Daoy (cell line): ENCODE results near the gene ANXA8. TPM values are rescaled to one million over a fixed set of nuclear protein-coding genes. Genes with fewer than 3 reads are reported as not detected.
"Not testable (repeated sequence)": the region's sequence is repeated elsewhere in the genome, so short reads cannot be mapped to it uniquely, and the experiment has no call there.

Experiments
- DNase-seq: peaks from one replicate; pipeline ENCODE4 v3.0.0-alpha.2; 2015; ENCODE audit warnings: low read depth
- total RNA-seq: library from RNA; depleted of rRNA; stranded (reverse); fragments of >200 nt; shearing (Covaris generic); gene quantifications from 2 replicates; pipeline ENCODE4 v1.2.3, GENCODE V29; 2014; rRNA removed

The ANXA8 gene, protein sequence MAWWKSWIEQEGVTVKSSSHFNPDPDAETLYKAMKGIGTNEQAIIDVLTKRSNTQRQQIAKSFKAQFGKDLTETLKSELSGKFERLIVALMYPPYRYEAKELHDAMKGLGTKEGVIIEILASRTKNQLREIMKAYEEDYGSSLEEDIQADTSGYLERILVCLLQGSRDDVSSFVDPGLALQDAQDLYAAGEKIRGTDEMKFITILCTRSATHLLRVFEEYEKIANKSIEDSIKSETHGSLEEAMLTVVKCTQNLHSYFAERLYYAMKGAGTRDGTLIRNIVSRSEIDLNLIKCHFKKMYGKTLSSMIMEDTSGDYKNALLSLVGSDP
- 9.7 and 10.1 TPM in 2 replicates for total RNA-seq

DNA sequence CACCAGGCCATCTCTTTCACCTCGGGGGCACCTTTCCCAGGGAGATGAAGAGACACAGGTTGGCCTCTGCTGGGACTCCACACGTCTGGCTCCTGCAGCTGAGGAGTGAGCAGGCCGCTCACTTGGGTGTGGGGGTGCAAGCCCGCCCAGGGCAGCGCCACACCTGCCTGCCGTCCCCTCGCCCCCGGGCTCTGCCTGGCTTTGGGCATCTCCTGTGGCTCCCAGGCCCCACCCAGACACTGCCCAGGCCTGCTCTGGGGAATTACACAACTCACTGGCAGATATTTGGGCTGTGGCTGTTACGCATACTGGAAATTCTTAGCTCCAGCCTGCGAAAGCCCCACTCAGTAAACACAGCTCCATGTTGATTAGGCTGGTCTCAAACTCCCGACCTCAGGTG lies at the start of gene ANXA8:
Gene ANXA8, minus strand, starts transcription at position 193 of the 400 bp plus-strand sequence. Its CDS starts 182 bp downstream, at position 11.
- peak; percentile 1 for DNase-seq

DNA sequence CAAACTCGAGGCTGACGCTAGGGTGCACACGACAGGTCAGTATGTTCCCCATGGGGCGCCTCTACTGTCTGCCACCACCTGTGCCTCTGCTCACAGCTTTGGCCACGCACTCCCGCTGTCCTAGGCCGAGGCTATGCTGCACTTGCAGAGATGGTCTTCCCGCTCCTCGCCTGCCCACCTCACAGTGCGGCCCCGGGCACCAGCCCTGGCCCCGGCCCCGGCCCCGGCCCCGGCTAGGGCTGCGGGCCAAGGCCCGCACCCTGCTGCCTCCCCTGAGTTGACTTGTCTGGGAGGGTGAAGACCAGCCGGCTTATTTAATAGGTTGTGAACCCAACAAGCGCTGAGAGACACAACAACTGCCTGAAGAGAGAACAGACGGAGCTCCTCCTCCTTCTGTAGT lies 39.6 kb upstream of the ANXA8 start, which contains the start of gene AGAP9:
Gene AGAP9, minus strand, starts transcription at position 164 of the 400 bp plus-strand sequence. Its CDS starts 112 bp downstream, at position 52.
- DNase-seq: not testable (repeated sequence)

DNA sequence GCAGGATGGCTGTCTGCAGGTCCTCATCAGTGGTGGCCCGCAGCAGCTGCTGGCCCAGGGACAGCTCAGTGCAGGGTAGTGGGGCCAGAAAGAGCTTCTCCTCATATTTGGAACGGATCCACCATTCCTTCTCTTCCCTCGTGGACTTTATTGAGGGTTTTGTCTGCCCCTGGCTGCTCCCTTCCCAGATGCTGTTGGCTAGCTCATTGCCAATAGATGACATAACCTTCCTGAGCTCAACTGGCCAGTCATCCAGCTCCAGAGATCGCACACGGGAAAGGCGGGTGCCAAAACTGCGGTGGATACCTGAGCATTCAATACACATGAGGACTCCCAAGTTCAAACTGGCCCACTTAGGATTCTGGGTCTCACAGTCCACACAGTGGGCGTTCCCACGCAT lies 18.4 kb upstream of the ANXA8 start:
- DNase-seq: not testable (repeated sequence)

DNA sequence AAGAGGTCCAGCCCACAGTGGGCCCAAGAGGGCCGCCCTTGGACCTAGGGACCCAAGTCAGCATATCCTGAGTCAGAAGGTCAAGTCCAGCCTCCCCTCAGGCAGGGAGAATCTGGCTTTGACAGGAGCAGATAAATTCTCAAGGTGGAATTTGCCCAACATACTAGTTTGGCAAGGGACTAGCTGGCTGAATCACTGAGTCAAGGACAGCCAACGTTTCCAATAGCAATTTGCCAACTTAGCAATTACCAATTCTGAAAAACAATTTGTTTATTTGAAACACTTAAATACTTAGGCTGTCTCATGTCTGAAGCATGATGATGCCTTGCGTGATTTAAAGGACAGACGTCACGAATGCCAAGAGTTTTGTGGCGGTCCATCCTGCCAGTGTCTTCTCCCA lies 10.3 kb upstream of the ANXA8 start:
- DNase-seq: not testable (repeated sequence)

DNA sequence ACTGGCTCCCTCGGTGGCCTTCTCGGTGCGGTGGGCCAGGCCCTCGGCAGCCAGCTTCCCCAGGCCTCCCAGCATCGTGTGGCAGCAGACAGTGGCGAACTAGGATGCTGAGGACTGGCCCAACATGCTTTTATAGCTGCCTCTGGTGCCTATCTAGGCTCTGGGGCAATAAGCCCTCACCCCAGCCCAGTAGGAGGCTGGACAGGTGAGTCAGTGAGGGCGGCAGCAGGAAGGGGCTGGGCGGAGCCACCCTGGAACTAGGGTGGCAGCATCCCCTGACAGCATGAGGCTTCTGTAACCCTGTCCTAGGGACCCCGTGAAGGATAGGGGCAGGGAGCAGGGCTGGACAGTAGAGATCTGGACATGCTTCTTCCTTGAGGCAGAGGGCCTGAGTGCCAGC lies 7.7 kb upstream of the ANXA8 start, which contains the start of gene FAM25G:
Gene FAM25G, minus strand, starts transcription at position 101 of the 400 bp plus-strand sequence. Its CDS starts 26 bp downstream, at position 75.
- DNase-seq: not testable (repeated sequence)

DNA sequence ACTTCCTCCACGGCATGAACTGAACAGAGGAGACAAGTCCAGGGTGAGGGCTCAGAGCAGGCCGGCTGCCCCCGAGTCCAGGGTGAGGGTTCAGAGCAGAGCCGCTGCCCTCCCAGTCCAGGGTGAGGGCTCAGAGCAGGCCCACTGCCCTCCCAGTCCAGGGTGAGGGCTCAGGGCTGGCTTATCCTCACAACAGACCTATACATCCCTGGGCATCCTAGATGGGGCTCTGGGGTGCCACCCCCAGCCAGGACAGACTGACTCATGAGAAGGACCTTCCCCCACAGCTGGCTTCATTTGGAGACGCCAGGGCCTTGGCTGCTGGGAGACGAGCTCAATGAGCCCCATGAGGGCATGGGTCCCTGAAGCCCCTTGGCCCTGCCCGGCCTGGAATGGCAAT lies 5.7 kb upstream of the ANXA8 start:
- not testable (repeated sequence) for DNase-seq

DNA sequence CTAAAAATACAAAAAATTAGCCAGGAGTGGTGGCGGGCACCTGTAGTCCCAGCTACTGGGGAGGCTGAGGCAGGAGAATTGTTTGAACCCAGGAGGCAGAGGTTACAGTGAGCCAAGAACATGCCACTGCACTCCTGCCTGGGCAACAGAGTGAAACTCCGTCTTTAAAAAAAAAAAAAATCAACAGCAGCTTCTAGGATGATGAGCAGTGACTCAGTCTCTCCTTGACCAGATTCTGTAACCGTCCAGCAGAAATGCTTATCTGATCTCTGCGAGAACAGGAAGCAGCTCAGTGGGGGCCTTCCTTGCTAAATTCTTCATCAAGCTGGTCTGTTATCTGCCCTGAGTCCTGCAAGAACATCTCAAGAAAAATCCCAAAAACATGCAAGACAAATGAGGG lies 2.0 kb upstream of the ANXA8 start:
- DNase-seq: peak; percentile 33

DNA sequence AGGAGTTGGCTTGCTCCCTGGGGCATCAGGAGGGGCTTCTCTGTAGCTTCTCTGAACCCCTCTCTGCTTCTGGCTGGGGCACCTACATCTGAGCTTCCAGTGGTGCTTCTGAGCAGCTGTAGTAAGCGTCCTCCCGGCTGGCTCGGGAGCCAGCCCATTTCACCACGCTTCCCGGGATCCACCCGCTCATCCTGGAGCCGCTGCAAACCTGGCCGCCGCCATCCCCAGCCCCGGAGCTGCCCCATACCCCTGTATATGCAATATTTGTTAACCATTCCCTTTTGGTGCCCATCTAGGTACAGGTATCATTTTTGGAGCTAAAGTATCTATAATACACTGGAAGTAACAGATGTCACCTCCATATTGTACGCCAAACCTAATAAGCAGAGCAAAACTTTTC lies 871 bp upstream of the ANXA8 start:
- DNase-seq: not testable (repeated sequence)

DNA sequence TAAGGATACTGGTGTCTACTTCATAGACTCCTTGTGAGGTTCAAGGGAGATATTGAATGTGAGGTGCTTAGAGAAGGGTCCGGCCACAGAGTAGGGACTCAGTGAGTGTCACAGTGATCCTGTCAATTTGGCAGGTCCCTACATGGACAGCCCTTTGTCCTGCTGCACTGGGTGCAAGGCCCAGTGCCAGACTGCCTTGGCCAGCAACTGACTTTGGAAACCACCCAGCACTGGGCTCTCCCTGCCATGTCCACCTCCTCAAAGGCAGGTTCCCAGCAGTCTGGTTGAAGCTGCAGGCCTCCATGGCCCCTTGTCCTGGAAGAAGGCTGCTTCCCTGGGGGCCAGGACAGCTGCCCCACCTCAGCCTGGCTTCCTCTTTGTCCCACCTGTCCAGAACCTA lies 1.5 kb downstream of the ANXA8 start:
- not testable (repeated sequence) for DNase-seq

DNA sequence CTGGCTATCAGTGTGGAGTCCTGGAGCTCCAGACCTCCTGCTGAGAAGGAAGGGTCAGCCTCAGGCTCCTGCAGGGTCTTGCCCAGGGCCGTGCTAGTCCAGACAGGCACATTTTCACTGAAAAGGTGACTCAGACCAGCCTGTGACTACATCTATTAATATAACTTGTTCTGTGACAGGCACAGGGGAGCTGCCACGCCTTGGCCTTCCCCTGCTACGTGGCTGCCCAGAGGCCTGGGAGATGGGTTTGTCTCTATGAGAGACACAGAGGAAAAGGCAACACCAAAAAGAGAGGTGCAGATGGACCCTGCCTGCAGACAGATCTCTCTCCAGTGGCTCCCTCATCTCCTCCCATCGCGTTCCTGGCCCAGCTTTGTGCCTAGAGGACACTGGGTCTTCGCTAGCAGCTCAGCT lies 2.1 kb downstream of the ANXA8 start:
- DNase-seq: peak; percentile 13

DNA sequence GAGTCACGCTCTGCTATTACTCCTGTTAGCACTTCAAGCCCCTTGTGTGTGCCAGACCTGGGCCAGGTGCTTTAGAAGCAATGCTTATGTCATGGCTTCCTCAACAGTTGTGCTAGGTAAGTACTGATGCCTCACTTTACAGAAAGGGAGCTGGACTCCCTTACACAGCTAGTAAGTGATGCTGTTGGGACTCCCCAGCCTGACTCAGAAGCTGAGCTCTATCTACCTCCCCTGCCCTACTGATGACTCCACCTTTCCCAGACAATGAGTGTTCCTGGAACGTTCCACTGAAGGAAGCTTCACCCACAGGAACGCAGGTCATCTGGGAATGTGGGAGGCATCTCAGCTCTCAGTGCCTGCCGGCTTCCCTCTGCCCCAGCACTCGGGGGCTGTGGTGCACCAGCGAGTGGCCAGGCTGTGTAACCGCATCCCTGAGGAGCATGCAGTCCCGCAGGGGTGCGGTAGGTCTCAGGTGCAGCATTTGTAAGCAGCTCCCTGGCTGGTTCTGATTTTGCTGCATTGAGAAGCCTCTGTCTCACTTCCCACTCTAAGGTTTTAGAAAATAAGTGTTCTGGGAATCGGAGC lies 2.6 kb downstream of the ANXA8 start:
- DNase-seq: peak; percentile 70

DNA sequence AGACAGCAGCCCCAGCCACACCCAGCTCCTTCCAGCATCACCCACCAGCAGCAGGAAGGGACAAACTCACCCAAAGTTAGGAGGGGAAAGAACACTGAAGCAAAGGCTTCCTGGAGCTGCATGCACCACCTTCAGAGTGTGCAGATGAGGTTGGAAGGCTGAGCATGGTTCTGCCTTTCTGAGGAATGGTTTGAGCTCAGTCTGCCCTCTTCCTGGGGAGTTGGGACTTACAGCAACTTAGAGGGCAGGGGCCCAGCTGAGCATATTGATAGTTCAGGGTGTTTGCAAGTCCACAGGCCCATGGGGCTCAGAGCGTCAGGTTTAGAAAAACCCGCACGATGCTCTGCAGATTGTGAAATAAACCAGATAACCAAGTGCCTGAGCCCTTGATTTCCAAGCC lies 3.8 kb downstream of the ANXA8 start:
- DNase-seq: not testable (repeated sequence)

DNA sequence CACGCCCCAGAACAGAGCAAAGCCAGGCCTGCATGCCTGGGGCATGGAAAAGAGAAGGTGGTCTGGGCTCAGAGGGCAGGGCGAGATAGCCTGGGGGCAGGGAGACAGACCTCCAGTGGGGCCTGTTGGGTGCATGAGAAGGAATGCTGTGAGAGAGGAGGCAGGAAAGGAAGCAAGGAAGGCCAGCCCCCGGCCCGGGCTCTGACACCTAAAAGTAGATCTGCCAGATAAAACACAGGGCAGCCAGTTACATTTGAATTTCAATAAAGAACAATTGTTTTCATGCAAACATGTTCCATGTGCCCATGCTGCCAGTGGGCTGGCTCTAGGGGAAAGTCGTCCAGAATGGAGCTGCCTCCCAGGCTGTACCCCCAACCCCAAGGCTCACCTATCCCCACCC lies 5.8 kb downstream of the ANXA8 start:
- DNase-seq: not testable (repeated sequence)

DNA sequence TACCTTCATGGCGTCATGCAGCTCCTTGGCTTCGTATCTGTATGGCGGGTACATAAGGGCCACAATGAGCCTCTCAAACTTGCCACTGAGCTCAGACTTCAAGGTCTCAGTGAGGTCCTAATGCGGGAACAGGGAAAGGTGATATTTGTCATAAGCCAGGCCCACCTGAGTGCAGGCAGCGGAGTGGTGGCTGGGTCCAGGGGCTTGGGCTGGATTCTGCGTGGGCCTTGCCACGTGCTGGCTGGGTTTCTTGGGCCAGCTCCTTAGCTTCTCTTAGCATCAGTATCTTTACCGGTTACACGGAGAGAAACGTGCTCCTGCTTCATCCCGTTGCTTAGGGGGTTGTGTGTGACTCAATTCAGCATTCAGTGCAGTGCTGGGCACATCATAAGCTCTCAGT lies 6.8 kb downstream of the ANXA8 start:
- not testable (repeated sequence) for DNase-seq

DNA sequence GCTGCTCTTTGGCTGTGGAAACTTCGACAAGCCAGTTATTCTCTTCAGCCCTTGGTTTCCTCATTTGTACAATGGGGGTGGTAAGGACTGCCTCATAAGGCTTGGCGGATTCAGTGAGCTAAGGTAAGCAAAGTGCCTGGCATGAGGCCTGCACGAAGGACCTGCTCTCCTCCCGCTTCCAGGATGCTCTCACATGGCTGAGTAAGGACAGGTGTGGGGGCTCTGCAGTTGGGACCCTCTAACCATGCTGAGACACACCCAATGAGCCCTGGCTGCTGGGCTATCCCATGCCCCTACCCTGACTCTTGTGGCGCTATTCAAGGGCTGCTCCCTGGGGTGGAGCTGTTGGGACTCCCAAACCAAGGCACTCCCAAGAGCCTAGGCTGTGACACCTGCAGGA lies 8.8 kb downstream of the ANXA8 start:
- DNase-seq: not testable (repeated sequence)

DNA sequence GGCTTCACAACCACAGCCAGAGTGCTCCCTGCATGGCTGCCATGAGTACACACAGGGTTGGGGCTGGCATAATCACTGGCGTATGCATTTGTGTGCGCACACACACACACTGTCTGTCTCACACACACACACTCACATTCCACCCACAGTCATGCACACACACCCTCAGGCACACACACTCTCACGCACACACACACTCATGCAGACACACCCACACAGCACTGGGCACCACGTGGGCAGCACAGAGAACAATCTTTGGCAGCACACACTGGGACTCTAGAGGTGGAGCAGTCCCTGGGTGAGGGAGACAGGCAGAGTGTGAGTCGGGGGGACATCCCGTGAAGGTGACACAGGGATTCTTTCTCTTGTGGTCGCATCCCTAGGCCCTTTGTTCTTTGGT lies 10.4 kb downstream of the ANXA8 start:
- DNase-seq: not testable (repeated sequence)

DNA sequence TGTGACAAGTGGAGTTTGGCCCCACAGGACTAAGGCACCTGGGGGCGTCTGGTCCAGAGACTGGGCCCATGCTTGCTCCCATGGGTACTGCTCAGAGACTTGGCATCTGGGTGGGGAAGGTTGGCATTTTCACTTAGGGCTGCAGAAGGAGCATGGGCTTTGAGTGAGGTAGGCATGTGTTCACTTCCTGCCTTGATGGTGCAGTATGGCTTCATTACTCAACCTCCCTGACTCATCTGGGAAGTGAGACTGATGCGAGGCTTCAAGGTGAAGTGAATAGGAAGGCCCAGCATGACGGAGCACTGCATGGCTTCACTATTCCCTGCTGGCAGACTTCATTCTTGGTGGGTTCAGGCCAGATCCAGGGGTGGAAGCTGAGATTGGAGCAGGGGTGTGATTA lies 11.3 kb downstream of the ANXA8 start:
- not testable (repeated sequence) for DNase-seq

DNA sequence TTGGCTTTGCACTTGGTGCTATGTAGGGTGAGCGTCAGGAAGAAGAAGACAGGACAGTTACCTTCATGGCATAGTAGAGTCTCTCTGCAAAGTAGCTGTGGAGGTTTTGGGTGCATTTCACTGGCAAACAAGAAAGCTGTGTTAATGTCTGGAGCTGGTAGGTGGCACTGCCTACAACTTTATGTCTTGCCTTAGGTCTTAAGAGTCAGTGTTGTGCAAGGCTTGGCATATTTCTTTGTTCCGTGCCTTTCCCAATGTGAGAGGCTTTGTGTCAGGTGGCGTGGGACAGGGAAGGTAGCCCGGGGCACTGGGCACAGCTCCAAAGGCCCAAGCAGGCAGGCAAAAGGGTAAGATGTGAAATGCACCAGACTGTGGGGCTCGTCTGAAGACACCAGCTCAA lies 11.8 kb downstream of the ANXA8 start:
- DNase-seq: not testable (repeated sequence)

DNA sequence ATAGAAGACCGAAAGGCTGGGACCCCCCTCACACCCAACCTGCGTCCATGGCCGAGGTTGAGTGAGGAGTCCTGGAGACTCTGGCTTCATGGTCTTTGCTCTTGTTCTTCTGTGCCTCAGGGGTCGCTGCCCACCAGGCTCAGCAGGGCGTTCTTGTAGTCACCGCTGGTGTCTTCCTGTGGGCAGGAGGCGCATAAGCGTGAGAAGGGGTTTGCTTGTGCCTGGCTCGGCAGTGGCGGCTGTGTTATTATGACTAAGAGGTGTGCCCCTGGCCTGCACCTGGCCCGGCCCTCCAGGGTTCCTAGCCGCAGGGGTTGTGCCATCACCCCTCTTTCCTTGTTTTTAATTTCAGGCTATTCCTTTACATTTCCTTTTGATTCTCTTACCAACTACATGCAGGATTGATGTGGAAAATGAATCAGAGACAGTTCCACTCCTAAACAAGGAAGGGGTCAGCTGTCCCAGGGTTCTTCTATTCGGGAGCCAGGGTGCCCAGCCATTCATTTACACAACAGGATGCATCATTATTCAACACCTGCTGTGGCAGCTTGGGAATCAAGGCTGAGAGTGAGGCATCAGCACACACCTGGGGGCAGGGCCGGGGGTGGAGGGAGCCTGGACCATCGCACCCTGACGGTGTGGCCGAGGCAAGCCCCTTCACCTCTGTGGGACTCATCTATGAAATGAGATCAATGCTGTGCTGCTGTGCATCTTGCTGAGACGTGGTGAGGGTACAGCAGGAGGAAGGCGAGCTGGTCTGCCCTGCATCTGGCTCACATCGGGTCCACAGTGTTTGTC lies 15.0 kb downstream of the ANXA8 start:
- not testable (repeated sequence) for DNase-seq

DNA sequence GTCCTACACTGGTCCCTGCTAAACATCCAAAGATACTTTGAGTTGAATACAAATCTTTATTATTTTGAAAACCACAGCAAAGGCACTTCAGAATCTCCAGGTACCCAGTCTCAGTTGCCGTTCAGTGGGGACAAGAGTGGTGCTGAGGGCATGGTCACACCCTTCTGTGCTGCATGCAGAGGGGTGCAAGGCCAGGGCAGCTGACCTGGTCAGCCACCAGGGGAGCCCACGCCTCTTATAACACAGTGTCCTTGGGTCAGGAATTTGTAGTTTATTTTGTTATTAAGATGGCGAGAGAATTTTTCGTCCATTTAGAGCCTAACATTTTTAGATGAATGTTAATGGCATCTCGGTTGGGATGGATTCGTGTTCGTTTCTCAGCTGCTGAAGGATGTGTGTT lies 16.0 kb downstream of the ANXA8 start:
- DNase-seq: not testable (repeated sequence)

DNA sequence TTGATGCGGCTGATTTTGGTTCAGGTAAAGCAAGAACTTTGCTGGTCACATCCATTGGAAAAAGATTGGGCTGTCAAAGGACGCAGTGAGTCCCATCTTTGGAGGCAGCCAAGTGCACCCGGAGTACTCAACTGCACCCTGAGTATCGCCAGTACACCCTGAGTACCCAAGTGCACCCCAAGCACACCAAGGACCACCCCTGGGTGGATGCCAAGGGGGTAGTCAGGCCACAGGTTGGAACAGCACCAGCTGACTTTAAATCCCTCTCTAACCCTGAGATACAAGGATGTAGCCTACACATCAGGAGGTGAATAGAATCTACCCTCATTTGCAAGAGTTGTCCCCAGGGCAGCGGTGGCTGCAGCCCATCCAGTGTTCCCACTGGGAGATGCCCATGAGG lies 16.5 kb downstream of the ANXA8 start:
- not testable (repeated sequence) for DNase-seq
